Peyer's patch (tissue), 4 donors: Measurements from ENCODE around the gene B3GLCT. TPM values are rescaled to one million over a fixed set of nuclear protein-coding genes. Genes with fewer than 3 reads are reported as not detected.
A peak's percentile ranks its signal among the peaks of the same experiment; 100 is the strongest.

Experiments
- DNase-seq, 3 donors: peaks; one replicate each; pipeline ENCODE4 v3.0.0-alpha.2; 2017 to 2019
- H3K27ac ChIP-seq, 4 donors: fragments of 200-600 bp; sonication (generic); one replicate each; pipeline ENCODE4 v1.5.1; 2016 to 2019
- H3K27me3 ChIP-seq, 2 donors: fragments of 200-600 bp; sonication (generic); one replicate each; pipeline ENCODE4 v1.5.1; 2019
- H3K36me3 ChIP-seq, 3 donors: fragments of 200-600 bp; sonication (generic); one replicate each; pipeline ENCODE4 v1.5.1; 2016 to 2019
- H3K4me1 ChIP-seq, 4 donors: fragments of 200-600 bp; sonication (generic); one replicate each; pipeline ENCODE4 v1.5.1; 2016 to 2019
- H3K4me3 ChIP-seq, 4 donors: fragments of 200-600 bp; sonication (generic); 1 replicate in 3 of 4; 2 replicates in 1 of 4; pipeline ENCODE4 v1.5.1; 2016 to 2019; ENCODE audit warnings: mild to moderate bottlenecking in 1 of 4
- H3K9me3 ChIP-seq, 4 donors: fragments of 200-600 bp; sonication (generic); one replicate each; pipeline ENCODE4 v1.5.1; 2016 to 2019; ENCODE audit warnings: mild to moderate bottlenecking in 1 of 4
- POLR2A ChIP-seq, 2 donors: fragments of 450-650 bp; IDR thresholded peaks; one replicate each; pipeline ENCODE4 v1.5.1; 2017; ENCODE audit warnings: antibody characterized with exemption in 2 of 2, mild to moderate bottlenecking in 2 of 2, moderate library complexity in 2 of 2
- total RNA-seq, 4 donors: library from RNA; depleted of rRNA; stranded (reverse); fragments of >200 nt; gene quantifications; one replicate each; pipeline ENCODE4 v1.1.0, GENCODE V29; 2016
- TF ChIP-seq, protein P1 (sequence below), 6 experiments: fragments of 450-650 bp in 4 of 6; fragments of 200-600 bp in 2 of 6; sonication (generic) in 1 of 6; IDR thresholded peaks; one replicate each; pipeline ENCODE4 v1.5.1; 2017 to 2019; ENCODE audit warnings: antibody characterized with exemption in 6 of 6, mild to moderate bottlenecking in 3 of 6, moderate library complexity in 1 of 6

Gene B3GLCT
- total RNA-seq = 1 to 10 TPM; 3.3 to 5.4 (median 3.4) TPM

DNA sequence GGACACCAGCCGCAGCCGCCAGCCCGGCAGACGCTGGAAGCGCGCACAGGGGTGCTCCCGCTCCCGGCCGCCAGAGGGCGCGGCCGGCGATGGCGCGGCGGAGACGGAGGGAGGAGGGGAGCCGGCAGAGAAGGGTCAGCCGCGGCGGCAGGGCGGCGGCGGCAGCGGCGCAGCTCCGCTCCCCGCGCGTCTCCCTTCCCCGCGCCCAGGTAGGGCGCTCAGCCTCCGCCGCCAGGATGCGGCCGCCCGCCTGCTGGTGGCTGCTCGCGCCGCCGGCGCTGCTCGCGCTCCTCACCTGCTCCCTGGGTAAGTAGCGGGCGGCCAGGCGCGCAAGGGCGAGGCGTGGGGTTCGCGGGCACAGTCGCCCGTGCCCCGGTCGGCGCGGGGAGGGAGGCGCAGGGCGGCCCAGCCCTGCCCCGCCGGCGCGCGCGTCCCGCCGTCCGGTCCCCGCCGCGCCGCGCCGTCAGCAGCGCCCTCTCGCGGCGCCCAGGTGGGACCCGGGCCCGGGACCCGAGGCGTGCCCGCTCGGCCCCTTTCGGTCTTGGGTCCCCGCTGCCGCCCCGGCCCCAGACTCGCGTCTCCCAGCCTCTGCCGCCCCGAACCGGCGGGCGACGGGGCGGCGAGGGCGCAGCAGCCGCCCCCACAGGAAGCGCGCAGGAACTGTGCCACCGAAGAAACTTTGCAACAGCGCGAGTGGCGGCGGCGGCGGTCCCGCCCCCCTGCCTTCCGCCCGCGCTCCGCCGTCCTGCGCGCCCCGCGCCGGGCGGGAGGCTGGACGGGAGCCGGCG, at the start of gene B3GLCT:
TSS of gene B3GLCT (plus strand) at position 127 of the 788 bp plus-strand sequence. CDS start at position 237, 110 bp downstream.
- H3K36me3 ChIP-seq = no peaks in the 10 kb centered on the region
- TF ChIP-seq, protein P1, sequence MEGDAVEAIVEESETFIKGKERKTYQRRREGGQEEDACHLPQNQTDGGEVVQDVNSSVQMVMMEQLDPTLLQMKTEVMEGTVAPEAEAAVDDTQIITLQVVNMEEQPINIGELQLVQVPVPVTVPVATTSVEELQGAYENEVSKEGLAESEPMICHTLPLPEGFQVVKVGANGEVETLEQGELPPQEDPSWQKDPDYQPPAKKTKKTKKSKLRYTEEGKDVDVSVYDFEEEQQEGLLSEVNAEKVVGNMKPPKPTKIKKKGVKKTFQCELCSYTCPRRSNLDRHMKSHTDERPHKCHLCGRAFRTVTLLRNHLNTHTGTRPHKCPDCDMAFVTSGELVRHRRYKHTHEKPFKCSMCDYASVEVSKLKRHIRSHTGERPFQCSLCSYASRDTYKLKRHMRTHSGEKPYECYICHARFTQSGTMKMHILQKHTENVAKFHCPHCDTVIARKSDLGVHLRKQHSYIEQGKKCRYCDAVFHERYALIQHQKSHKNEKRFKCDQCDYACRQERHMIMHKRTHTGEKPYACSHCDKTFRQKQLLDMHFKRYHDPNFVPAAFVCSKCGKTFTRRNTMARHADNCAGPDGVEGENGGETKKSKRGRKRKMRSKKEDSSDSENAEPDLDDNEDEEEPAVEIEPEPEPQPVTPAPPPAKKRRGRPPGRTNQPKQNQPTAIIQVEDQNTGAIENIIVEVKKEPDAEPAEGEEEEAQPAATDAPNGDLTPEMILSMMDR (IDR thresholded peaks at IDR 0.05) = peak; percentile 84 to 94 (median 94)
- peak in 1 of 2 donors; percentile 24 for TF ChIP-seq POLR2A (IDR thresholded peaks at IDR 0.05)
- peak within 1 kb of the TSS; percentile 97 to 100 (median 98) for H3K27ac ChIP-seq
- peak within 1 kb of the TSS; percentile 84 to 95 (median 87) for H3K4me3 ChIP-seq
- DNase-seq = peak; percentile 69 to 90 (median 89)
- H3K4me1 ChIP-seq = peaks cover 0 to 7% (median 3%) of the 10 kb centered on the region in 4 donors
- H3K9me3 ChIP-seq = no peaks in the 10 kb centered on the region
- H3K27me3 ChIP-seq = no peaks in the 10 kb centered on the region

DNA sequence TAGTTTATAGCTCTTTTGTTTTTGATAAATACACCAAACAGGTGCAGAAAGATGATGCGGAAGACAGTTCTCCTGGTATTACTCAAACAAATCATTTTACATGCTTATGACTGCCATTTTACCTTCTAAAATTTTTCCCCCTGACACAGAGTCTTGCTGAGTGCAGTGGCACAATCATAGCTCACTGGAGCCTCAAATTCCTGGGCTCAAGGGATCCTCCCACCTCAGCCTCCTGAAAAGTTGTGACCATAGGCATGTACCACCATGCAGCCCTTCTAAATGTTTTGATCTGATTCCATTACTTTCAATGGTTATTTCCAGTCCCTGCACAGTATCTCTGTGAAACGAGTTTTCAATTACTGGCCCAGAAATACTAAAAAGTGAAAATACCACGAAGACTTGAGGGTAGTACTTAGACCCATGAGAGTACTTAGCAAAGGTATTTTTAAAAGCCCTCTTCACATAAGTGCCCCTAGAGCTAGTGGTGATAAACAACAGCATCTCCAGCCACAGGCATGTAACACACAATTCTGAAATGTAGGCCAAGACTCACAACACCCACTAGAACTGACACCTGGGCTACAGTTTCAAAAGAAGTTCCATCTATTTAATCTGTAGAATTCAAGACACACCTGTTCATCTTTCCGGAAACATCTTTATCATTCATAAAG, 49.3 kb upstream of the B3GLCT start:
- no peaks in the 10 kb centered on the region for H3K9me3 ChIP-seq
- H3K27ac ChIP-seq = no peak overlapping the region
- DNase-seq = no peak
- TF ChIP-seq POLR2A (IDR thresholded peaks at IDR 0.05) = no peak
- TF ChIP-seq, protein P1 (IDR thresholded peaks at IDR 0.05) = no peak
- no peaks in the 10 kb centered on the region for H3K27me3 ChIP-seq
- peaks cover 0 to 97% (median 0%) of the 10 kb centered on the region in 3 donors for H3K36me3 ChIP-seq
- no peaks in the 10 kb centered on the region for H3K4me1 ChIP-seq
- no peak overlapping the region for H3K4me3 ChIP-seq

DNA sequence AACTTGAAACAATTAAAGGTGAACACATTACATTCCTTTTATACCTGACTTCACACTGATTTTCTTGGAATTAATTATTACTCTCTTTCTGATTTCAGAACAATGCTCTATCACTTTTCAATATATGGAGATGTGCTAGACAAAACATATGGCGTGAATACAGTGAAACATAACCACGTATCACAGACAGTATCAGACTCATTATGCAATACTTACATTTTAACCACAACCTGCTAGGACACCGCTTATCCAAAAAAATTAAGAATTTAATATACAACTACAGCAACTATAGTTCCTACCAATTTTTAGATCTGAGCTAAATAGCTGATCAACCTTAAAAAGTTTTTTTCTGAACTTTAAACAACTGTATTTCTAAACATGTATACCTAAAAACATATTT, 47.9 kb upstream of the B3GLCT start:
- Histone ChIP-seq H3K27ac (no peak overlapping the region), H3K9me3 (no peaks in the 10 kb centered on the region), H3K4me3 (no peak overlapping the region), H3K36me3 (peaks cover 0 to 93% (median 0%) of the 10 kb centered on the region in 3 donors), H3K4me1 (no peaks in the 10 kb centered on the region), H3K27me3 (no peaks in the 10 kb centered on the region)
- no peak for DNase-seq
- TF ChIP-seq, protein P1 (IDR thresholded peaks at IDR 0.05) = no peak
- no peak for TF ChIP-seq POLR2A (IDR thresholded peaks at IDR 0.05)

DNA sequence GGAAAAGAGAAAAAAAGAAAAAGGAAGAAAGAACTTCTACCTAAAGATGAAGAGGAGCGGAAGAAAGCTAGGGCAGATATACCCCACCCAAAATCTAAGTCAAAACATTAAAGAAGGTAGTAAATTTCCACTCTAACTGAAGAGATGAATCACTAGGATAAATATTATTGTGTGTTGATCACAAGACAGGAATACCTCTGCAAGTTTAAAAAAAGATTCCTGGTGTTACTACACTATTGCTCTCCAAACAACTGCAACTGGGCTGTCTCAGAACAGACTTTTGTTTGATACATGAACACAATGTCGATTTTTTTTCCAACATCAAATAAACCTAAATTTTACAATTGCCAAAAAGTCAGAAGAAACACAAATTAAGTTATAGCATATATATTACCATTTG, 44.8 kb upstream of the B3GLCT start:
- Histone ChIP-seq H3K9me3 (no peaks in the 10 kb centered on the region), H3K4me3 (no peak overlapping the region), H3K4me1 (peaks cover 0 to 8% (median 2%) of the 10 kb centered on the region in 4 donors), H3K27me3 (no peaks in the 10 kb centered on the region), H3K27ac (no peak overlapping the region), H3K36me3 (peaks cover 0 to 64% (median 0%) of the 10 kb centered on the region in 3 donors)
- no peak for DNase-seq
- TF ChIP-seq, protein P1 (IDR thresholded peaks at IDR 0.05) = no peak
- TF ChIP-seq POLR2A (IDR thresholded peaks at IDR 0.05) = no peak

DNA sequence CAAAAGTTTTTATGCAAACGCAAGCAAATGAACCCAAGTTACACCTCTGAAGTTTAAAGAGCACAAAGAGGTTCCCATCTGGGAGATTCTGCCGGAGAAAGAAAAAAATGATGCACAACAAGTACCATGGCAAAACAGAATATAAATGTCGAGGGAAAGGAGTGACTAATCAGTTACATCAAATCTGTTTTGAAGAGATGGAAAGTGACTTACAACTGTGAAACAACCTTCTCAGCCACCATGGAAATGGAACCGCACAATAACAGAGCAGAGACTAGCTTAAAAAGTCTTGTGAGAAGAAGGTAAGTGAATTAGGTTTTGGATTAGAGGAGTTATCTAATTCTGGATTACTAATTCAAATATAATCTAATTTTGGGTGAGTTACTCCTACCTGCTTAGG, 40.5 kb upstream of the B3GLCT start:
- Histone ChIP-seq H3K27me3 (no peaks in the 10 kb centered on the region), H3K27ac (no peak overlapping the region), H3K36me3 (peaks cover 0 to 20% (median 0%) of the 10 kb centered on the region in 3 donors), H3K9me3 (no peaks in the 10 kb centered on the region), H3K4me3 (no peak overlapping the region), H3K4me1 (peaks cover 0 to 12% (median 5%) of the 10 kb centered on the region in 4 donors)
- TF ChIP-seq POLR2A (IDR thresholded peaks at IDR 0.05) = no peak
- TF ChIP-seq, protein P1 (IDR thresholded peaks at IDR 0.05) = no peak
- no peak for DNase-seq
